ENCODE data around the gene WDR86. TPM values are rescaled to one million over a fixed set of nuclear protein-coding genes. Genes with fewer than 3 reads are reported as not detected.

The WDR86 gene
- polyA plus RNA-seq, 12 donors = 2.3 to 25.2 (median 4.6) TPM; not detected in 1

DNA sequence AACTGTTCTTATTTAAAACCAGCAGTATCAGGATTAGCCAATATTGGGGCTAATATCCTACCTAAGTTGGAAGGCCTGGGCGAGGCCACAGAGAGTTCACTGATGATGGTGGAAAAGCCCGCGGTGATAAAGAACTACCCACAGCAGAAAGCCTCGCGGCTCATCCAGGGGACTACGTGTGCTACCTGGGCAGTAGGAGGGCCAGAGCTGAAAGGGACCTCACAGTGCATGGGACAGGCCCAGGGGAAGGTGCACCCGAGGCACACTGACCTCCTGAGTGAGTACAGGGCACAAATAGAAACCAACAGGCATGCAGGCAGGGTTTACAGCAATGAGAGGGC is 1.4 kb downstream of the WDR86 start:
- no peak for DNase-seq

DNA sequence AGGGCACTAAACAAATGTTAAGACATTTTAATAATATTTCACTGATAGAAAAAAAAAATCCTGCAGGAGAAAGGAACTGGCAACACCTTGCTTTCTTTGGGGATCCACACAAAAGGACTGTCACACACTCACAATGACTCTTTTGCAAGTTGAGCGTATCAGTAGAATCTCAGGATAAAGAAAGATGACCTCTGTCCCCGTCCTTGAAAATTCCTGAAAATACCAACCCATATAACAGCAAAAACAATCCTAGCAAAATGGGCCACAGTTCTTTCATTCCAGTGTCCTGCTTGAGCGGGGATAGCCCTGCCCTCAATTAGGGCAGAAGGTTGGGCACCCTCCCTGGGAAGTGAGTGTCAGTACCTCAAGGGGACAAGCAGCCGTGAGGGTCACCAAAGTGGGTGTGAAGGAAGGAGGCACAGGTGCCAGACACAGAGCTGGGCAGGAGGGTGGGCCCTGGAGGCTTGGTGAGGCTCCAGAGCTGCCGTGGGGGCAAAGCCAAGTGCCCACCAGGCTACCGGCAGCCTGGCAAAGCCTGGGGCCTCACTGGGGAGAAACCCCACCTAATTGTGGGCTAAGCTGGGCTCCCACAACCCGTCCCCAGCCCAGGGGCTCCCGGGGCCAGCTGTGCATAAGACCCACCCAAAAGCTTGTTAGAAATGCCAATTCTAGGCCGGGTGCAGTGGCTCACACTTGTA is 2.8 kb downstream of the WDR86 start:
- no peak for DNase-seq

DNA sequence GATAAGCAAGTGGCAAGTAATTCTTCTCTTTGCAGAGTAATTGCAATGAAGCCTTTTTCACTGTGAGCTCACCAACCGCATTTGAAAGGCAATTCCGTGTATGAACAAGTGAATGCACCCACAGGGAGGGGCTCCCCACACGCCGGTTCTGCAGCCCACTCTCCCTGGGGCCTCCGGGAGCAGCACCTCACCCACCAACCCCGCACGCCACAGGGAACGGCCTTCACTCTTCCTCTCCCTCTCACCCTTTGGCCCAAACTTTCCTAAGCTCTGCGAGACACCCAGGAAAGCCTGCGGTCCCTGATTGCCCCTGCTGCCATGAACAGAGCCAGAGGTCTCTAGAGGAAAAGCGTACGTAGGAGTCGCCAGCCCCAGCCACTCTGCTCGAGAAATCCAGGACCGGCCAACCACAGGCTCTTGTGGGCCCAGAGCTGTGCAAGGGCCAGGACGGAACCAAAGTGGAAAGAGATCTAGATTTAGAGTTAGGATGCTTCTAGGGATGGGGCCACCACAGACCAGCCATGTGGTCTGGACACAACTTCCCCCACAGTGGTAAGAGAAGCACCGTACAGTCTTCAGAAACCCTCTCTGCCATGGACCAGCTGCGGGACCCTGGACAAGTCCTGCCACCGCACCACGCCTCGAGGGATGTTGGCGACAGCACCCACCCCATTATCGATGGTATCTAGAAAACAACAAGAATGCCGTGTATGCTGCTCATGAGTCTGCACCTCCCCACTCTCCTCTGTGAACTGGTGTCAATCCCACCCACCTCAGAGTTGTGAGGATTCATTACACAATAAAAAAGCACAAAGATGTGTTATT is 3.6 kb downstream of the WDR86 start:
- no peak for DNase-seq

DNA sequence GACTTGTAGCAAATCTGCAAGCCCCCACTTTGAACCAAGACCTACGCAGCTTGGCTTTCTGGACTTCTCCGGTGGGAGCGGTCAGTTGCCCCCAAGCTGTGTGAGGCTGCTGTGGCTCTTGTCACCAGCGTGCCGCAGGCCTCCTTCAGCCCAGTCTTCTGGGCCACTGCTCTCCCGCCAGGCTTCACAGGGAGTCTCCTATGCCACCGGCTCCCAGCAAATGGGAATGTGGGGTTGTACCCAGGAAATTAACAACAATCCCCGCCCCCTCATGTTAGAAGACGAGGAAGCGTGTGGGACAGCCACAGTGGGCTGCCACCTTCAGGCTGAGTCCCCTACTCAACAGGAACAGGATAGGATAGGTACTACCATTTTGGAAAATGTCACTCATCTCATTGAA is 4.2 kb downstream of the WDR86 start:
- DNase-seq = no peak

DNA sequence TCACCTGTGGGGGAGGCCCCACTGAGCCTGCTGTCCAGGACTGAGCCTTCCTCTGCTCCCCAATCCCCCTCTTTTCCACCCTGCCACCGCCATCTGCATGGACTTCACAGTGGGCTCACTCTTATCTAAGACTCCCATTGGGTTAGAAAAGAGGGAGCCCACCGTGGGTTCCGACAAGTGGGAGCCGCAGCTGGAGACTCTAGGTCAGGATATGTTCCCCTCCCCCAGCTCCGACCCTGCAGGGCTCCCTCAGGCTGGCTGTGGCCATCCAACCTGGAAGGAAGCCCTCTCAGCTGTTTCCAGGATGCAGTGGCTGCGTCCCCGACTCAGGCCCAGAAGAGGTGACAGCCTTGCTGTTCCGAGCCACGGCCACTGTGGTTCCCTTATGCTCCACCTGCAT is 4.8 kb downstream of the WDR86 start:
- DNase-seq = no peak

DNA sequence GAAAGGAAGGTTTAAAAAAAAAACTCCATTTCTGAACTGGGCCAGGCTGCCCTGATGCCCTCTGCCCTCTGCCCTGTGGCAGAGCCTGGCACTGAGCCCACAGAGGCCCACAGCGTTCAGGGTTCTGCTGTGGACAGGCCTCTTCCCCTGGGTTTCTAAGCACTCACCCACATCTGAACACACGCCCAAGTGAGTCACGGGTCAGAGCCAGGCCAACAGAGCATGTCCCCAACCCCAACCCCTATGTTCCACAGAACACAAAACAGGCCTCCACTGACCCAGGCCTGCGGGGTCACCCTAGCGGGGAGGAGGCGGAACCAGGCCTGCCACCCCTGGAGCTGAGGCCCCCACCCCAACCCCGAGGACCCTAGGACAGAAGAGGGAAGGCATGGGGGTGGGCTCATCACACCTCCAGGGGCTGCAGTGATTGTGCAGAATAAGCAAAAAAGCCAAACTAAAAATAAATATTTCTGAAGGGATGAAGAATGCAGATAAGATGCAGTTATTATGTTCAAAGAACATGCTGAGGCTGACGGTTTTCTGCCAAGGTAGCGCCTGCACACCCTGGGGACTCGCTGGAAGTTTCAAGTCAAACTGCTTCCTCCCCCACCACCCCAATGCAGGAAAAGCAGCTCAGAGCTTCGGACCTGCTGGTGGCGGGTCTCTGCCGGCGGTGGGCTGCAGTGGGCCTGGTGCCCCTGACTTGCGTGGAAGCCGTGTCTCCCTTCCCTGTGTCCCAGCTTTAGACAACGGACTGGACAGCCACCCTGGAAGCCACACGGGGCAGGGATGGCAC is 5.4 kb downstream of the WDR86 start:
- DNase-seq = no peak

DNA sequence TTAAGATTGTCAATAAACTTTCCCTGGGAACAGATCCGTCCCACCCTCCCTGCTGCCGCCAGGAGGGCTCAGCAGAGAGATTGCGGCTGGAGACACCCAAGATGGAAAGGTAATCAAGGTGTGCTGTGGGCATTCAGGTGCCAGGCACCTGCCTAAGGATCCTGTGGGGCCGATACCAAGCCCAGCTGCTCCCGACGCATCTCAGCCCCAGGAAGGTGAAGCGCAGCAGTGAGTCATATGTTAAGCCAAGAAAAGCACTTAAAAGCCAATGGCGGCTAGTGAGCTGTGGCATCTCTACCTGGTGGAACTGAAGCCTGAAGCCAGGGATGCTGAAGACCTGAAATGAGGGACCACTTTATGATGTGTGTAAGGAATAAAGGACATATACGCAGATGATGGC is 6.1 kb downstream of the WDR86 start:
- no peak for DNase-seq

DNA sequence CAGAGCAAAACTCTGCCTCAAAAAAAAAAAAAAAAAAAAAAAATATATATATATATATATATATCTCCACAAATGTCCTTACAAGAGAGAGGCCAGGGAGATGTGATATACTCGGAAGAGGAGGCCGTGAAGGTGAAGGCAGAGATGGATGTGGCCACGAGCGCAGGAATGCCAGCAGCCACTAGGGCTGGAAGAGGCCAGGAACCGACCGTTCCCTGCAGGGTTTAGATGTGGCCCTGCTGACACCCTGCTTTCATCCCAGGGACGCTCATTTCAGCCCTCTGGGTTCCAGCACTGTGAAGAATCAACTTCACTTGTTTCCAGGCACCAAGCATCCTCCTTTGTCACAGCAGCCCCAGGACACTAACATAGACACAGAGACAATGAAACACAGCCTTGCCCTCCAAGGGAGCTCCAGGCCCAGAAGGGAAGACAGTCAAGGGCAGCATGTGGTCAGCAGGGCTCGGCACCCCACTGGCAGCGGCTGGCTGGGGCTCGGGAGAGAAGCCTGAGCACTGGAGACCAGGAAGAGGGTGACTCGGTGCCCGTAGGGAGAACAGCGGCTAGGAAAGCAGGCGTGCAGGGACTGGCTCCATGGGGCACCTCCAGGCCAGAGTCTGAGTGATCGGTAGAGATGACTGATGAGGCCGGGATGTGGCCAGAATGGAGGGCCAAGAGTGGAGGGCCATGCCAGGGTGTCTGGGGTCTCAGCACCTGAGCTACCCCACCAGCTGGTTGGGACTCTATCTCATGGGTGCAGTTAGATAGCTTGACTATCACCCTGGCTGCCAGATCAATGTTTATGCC is 7.6 kb downstream of the WDR86 start:
- DNase-seq = no peak

DNA sequence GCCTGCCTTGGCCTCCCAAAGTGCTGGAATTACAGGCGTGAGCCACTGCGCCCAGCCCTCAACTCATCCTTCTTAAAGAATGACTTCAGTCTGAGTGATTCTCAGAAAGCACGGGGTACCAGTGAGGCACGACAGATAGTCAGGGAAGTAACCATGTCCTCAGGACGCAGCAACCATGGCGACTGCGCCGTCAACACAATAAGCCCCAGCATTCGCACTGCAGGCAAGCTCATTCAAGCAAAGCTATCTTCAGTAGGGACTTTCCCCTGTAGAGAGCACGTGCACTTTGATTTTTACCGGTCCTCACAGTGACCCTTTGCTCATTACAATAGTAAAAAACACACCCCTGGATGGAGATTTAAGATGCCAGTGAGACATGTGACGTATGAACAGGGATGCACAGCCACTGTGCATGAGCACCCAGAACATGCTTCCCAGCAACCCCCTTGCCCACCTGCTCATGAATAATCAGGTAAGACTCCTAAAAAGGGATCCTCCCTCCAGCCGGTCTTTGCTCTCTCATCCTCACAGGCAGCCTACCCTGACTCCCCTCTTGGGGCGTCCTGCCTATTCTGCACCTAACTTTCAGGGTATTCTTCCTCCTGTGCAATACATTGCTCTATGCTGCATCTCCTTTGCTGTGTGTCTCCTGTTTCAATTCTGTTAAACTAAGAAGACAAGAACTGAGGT is 9.1 kb downstream of the WDR86 start:
- no peak for DNase-seq

DNA sequence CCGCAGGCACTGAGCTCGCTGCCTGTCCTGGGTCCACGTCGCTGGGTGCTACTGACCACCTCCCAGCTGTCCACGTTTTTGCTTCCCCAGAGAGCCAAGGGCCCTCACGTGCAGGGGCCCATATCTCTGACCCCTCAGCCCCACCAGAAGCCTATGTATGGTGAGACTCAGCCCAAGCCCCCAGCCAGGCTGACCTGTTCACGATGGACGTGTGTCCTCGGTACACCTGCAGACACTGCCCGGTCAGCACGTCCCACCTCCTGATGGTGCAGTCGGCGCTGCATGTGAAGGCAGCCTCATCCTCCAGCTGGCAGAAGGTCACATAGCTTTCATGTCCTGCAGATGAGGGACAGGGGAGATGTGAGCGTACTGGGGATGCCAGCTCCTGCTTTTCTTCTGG is 9.9 kb downstream of the WDR86 start:
- DNase-seq = no peak

DNA sequence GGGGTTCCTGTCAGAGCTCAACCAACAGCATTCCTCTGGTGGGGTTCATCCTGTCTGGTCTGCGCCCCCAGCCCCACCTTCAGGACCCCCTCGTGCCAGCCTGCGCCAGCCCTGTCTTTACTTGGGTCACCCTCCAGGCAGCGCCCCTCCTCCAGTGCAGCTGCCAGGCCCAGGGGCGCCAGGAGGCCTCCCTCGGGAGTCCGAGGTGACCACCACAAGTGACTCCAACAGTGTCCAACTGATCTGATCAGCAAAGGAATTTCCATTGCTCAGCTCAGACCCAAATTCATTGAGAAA is 10.6 kb downstream of the WDR86 start:
- DNase-seq = no peak

DNA sequence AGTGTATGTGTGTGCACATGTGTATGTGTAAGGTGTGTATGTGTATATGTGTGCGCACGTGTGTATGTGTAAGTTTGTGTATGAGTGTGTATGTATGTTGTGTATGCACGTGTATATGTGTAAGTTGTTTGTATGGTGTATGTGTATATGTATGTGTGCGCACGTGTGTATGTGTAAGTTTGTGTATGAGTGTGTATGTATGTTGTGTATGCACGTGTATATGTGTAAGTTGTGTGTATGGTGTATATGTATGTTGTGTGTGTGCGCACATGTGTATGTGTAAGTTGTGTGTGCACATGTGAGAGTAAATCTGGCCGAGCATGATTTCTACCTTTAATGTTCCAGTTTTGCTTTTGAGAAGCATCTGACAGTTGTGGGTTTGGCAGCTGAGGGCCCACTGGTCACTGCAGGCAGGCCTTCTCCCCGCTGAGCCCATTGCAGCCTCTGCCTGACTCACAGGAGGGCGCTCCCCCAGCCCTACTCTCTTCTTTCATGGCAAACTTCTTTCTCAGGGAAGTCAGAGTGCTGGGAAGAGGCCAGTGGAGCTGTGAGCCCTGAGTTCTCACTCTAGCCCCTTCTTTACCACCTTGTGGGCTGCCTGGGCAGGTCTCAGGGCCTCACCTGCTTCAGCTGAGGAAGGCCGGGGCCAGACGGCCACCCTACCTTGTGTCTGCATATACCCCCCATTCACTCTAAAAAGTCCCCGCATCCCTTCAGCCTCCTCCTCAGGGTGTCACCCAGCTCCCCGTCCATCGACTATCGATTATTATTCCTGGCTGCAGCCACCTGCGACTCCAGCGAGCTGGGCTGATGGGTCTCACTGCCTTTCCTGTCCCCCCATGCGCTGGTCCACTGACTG is 11.2 kb downstream of the WDR86 start:
- DNase-seq = no peak

DNA sequence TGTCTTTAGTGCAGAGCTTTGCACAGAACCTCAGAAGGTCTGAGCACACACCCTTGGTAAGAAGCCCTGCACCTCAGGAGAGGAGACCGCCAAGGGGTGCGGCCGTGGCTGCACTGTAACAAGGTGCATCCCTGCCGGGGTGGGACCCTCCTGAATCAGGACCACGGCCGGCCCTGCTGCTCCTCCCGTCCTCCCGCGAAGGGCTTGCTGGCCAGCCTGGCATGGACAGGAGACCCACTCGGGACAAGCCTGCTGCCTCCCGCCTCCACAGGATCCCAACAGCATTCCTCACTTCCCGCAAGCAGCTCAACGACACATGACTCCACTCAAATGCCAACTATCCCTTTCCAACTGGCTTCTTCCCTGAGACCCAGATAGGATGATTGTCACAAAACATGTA is 12.8 kb downstream of the WDR86 start:
- no peak for DNase-seq

DNA sequence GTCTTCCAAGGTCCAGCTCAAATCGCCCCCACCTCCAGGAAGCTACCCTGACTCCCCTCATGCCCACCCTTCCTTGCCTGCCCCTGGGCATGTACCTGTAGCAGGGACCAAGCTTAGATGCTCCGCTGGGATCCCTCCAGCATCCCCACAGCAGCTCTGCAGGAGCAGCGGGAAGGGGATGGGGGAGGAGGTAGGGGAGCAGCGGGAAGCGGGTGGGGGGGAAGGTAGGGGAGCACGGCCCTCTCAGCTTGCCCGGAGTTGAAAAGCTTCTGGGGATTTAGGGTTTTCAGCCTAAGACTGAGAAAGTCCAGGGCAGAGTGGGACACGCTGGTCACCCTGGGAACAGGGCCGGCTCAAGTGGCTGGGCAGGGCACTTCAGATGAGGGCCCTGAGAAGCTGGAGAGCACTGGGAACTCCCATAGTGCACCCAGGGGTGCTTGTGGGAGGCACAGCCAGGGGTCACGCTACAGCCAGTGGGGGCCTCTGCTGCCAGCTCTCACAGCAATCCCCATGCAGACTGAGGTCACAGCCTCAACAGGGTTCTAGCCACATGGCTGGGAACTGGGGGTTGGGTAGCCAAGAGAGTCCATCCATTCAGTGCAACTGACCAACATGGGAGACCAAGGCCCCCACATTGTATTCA is 13.4 kb downstream of the WDR86 start:
- no peak for DNase-seq

DNA sequence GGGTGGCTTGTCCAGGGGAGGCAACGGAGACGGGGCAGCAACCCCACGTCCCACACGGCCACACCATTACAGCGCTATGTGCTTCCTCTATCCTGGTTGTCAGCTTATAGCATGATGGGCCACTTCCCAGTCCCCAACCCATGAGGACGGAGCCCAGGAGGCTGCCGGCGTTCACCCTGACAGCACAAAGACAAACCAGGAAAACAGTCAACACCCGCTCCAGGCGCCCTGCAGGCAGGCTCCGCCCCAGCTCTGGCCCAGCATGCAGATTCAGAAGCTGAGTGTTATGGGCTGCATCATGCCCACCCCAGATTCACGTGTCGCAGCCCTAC is 14.8 kb downstream of the WDR86 start:
- no peak for DNase-seq

DNA sequence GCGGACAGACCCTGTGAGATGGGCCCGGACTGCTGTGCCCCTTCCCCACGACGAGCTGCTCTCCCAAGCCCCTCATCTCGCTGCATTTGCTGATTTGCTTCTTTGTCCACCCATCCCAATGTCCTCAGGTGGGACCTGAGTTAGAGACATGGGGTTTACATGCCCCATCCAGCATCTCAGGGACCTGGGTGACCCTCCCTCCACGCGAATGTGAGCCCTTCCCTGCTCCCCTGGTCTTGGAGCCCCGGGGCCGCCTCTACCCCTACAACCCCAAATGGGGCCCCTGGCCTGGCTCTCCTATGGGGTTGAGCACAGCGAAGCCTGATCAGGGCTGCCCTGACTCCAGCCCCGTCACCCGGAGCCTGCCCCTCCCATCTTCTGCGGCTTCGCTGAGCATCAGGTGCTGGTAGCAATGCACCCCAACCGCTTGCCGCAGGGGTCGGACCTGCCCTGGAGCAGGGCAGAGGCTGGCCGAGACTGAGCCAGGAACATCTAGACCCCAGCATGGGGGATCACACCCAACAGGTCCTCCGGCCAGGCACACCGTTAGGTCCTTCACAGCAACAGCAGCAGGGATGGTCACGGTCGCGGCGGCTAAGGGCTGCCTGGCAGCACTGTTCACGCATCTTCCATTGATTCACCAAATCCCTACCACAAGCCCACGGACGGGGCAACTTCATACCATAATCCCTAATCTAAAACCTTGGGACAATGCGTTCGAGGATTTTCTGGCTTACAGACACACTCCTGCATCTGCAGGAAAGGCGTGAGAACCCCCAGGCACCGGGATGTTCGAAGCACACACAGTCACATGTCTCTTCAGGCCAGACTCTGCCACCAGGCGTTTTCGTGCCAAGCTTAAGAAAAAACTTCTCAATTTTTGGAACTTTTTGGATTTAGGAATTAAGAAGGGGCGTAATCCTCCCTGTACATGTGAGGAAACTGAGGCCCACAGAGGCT is 15.5 kb downstream of the WDR86 start:
- no peak for DNase-seq

DNA sequence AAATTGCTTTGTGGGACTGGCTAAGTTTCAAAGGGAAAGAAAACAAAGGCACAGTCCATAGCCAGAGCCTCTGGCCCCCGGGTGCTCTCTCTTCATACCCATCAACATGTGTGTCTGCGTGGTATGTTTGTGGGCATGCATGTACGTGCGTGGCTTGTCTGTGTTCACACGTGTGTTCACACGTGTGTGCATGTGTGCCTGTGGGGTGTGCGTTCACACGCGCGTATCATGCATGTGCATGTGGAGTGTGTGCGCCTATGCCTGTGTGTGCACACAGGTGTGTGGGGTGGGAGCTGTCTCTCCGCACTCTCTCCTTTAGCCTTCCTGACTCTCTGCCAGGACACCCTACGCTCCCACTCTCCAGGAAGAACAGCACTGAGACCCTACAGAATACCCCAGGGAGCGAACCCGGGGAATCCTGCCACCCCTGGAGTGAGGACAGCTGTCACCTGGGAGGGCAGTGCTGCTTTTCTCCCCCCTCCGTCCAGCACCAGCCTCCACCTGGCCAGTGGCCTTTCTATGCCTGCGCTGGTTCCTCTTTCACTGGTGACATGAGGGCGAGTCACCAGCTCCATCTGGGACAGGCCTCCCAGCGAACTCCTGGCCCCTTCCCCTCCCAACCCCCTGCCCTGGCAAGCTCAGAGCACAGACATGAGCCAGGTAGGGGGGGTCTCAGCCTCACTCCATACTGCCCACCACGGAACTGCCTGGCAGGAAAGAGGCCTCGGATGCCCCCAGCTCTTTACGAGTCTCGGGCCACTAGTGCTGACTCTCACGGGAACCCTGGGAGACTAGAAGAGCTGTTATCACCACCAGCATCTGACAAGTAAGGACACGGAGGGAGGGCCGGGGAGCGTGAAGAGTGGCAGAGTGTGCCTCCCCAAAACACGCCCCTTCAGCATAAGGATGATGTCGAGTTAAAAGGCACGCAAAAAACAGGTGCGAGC is 16.5 kb downstream of the WDR86 start:
- DNase-seq = no peak

DNA sequence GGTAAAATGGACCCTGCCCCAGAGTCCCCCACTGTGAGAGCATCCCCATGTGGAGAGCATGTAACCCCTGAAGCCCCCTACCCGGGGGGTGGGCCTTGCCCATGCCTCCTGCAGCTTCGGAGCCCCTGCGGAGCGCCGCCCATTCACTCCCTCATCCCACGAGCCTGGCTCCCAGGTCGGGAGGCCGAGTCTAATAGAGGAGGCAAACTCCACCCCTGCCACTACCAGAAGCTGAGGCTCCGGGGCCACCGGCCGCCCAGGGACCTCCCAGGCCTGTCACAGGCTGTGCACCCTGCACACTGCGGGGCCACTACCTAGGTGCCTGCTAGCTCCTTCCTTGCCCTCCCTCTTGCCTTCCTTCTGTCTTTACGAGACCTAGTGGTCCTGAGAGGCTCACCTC is 17.4 kb downstream of the WDR86 start:
- DNase-seq = no peak
